Measurements from ENCODE around the gene NACC1.

DNA sequence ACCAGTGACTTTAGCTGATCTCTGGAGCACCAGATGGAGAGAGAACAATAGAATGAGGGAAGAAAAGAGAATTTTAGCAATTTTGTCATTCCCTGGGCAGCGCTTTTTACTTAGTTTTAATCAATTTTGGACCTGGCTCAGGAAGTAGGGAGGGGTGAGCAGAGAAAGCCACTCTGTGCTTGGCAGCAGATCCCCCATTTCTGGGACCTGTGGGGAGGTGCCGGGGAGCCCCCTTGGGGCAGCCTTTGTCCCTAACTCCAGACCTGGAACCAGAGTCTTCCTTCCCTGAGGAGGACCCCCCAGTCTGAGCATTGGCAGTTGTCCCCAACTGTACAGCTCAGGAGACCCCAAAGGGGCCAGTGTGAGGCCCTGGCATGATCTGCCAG, 25.9 kb upstream of the NACC1 start:
- TF ChIP-seq POLR2AphosphoS5 (IDR thresholded peaks at IDR 0.05) = no peak
- no peak for TF ChIP-seq POLR2A (IDR thresholded peaks at IDR 0.05)
- TF ChIP-seq, protein P1, sequence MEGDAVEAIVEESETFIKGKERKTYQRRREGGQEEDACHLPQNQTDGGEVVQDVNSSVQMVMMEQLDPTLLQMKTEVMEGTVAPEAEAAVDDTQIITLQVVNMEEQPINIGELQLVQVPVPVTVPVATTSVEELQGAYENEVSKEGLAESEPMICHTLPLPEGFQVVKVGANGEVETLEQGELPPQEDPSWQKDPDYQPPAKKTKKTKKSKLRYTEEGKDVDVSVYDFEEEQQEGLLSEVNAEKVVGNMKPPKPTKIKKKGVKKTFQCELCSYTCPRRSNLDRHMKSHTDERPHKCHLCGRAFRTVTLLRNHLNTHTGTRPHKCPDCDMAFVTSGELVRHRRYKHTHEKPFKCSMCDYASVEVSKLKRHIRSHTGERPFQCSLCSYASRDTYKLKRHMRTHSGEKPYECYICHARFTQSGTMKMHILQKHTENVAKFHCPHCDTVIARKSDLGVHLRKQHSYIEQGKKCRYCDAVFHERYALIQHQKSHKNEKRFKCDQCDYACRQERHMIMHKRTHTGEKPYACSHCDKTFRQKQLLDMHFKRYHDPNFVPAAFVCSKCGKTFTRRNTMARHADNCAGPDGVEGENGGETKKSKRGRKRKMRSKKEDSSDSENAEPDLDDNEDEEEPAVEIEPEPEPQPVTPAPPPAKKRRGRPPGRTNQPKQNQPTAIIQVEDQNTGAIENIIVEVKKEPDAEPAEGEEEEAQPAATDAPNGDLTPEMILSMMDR (IDR thresholded peaks at IDR 0.05) = no peak
